CD4-positive, alpha-beta memory T cell (primary cell): ENCODE results near the gene RNF213. TPM values are rescaled to one million over a fixed set of nuclear protein-coding genes. Genes with fewer than 3 reads are reported as not detected.

ENCODE experiments used
- CTCF ChIA-PET: fragments of 350-600 bp; sonication (Branson Sonifier 250); formaldehyde crosslinking; loops from one replicate; lab custom pipeline; 2021; ENCODE audit warnings: inconsistent platforms; ENCODE audit not compliant: partially characterized antibody; lab: Charles Lee
- POLR2A ChIA-PET: fragments of 350-600 bp; sonication (Branson Sonifier 250); formaldehyde crosslinking; loops from one replicate; lab custom pipeline; 2021; ENCODE audit not compliant: partially characterized antibody; lab: Charles Lee
- DNase-seq, 5 donors: peaks; one replicate each; pipeline versions ENCODE4 v3.0.0 to v3.0.0-alpha.2; 2020 to 2022; ENCODE audit warnings: mixed read lengths in 1 of 5
- H3K27ac ChIP-seq: one replicate; pipeline ENCODE4 v1.7.0; 2013; ENCODE audit warnings: low read depth, low read length
- H3K27me3 ChIP-seq: 2 replicates; pipeline ENCODE4 v1.7.0; 2013; ENCODE audit warnings: mild to moderate bottlenecking, low read length, moderate library complexity; ENCODE audit not compliant: insufficient read depth
- H3K36me3 ChIP-seq: 2 replicates; pipeline ENCODE4 v1.7.0; 2013; ENCODE audit warnings: mild to moderate bottlenecking, low read length, moderate library complexity; ENCODE audit not compliant: insufficient read depth
- H3K4me1 ChIP-seq: 2 replicates; pipeline ENCODE4 v1.7.0; 2013; ENCODE audit warnings: mild to moderate bottlenecking, low read length, moderate library complexity; ENCODE audit not compliant: insufficient read depth
- H3K4me3 ChIP-seq, 2 donors: one replicate each; pipeline ENCODE4 v1.7.0; 2013; ENCODE audit warnings: low read length in 2 of 2, mild to moderate bottlenecking in 1 of 2
- H3K9me3 ChIP-seq, 2 donors: one replicate each; pipeline ENCODE4 v1.7.0; 2013; ENCODE audit warnings: low read length in 2 of 2, control low read depth in 1 of 2; ENCODE audit not compliant: control insufficient read depth in 1 of 2
- H3K27ac Mint-ChIP-seq, 7 donors: one replicate each; pipeline ENCODE4 v1.8.0; 2020 to 2021; ENCODE audit warnings: mixed read lengths in 7 of 7, mild to moderate bottlenecking in 6 of 7, inconsistent platforms in 3 of 7, moderate library complexity in 3 of 7
- H3K27me3 Mint-ChIP-seq, 2 donors: one replicate each; pipeline ENCODE4 v1.8.0; 2020 to 2021; ENCODE audit warnings: mixed read lengths in 2 of 2
- H3K36me3 Mint-ChIP-seq, 2 donors: one replicate each; pipeline ENCODE4 v1.8.0; 2020 to 2021; ENCODE audit warnings: mixed read lengths in 2 of 2, inconsistent platforms in 1 of 2, mild to moderate bottlenecking in 1 of 2
- H3K4me1 Mint-ChIP-seq, 4 donors: one replicate each; pipeline ENCODE4 v1.8.0; 2020 to 2021; ENCODE audit warnings: mixed read lengths in 4 of 4, mild to moderate bottlenecking in 1 of 4
- H3K4me3 Mint-ChIP-seq, 8 donors: one replicate each; pipeline ENCODE4 v1.8.0; 2020 to 2021; ENCODE audit warnings: mixed read lengths in 8 of 8, mild to moderate bottlenecking in 7 of 8, moderate library complexity in 6 of 8, inconsistent platforms in 3 of 8
- H3K9me3 Mint-ChIP-seq, 8 donors: one replicate each; pipeline ENCODE4 v1.8.0; 2020 to 2021; ENCODE audit warnings: mixed read lengths in 8 of 8, mild to moderate bottlenecking in 5 of 8, inconsistent platforms in 3 of 8, moderate library complexity in 1 of 8
- intact Hi-C: fragments of 100-400 bp; cut with micrococcal nuclease; formaldehyde crosslinking; loops from one replicate; pipeline ENCODE4 v1.15.1; 2023
- polyA plus RNA-seq, 2 donors: library from polyadenylated mRNA; unstranded; fragments of 300-500 nt; fragmentation: Illumina TruSeq; gene quantifications; one replicate each; pipeline ENCODE4 v1.2.3, GENCODE V29; 2021
- total RNA-seq, 2 experiments: library from RNA; stranded (reverse); gene quantifications; one replicate each; pipeline ENCODE4 v1.2.3, GENCODE V29; 2021

The RNF213 gene
- total and polyA plus RNA-seq, 4 experiments from 2014 or later = 11.2 to 399 (median 217) TPM

DNA sequence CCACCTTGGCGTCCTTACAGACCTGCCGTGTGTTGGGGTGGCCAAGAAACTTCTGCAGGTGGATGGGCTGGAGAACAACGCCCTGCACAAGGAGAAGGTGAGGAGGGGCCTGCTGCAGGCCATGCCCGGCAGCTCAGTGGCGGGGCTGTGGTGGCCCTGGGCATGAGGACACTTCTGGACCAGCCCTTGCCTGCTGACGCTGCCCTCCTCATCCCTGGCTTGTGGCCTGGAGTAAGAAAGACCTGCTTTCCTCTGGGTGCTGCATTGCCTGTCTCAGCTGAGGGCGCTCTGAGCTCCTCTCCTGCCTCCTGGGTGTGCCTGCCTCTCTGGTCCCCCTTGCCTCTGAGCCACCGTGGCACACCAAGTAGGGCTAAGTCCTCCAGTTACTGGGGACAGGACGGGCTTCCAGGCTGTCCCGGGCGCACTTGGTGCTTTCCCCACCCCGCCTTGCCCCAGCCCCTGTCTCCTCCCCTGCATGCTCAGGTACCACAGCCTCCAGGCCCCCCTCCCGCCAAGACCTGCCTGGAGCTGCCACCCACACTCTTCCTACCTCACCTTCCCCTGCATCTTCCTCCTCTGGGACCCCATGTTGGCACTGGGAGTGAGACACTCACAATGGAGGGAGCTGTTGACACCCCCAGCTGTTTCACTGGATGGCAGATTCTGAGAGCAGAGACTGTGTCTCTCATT lies 163.0 kb downstream of the RNF213 start:
- Histone ChIP-seq H3K4me3 (no peak overlapping the region), H3K36me3 (no peaks in the 10 kb centered on the region), H3K27me3 (no peaks in the 10 kb centered on the region), H3K27ac (no peak overlapping the region), H3K4me1 (peaks cover 13% of the 10 kb centered on the region), H3K9me3 (no peaks in the 10 kb centered on the region)
- Mint-ChIP-seq H3K27ac (no peak overlapping the region), H3K4me1 (peaks cover 4 to 20% (median 9%) of the 10 kb centered on the region in 4 donors), H3K9me3 (peaks cover 0 to 2% (median 0%) of the 10 kb centered on the region in 8 donors), H3K27me3 (no peaks in the 10 kb centered on the region), H3K36me3 (peaks cover 0 to 6% of the 10 kb centered on the region in 2 donors), H3K4me3 (no peak overlapping the region)
- ChIA-PET POLR2A (no interaction called here), CTCF (interaction anchor here (0.9 to 1.2 kb wide), 3 partner anchors 28 to 476 kb away, joined by 3 read pairs; no protein-coding TSS in a partner anchor)
- intact Hi-C loops = no loop called here
- DNase-seq = no peak

DNA sequence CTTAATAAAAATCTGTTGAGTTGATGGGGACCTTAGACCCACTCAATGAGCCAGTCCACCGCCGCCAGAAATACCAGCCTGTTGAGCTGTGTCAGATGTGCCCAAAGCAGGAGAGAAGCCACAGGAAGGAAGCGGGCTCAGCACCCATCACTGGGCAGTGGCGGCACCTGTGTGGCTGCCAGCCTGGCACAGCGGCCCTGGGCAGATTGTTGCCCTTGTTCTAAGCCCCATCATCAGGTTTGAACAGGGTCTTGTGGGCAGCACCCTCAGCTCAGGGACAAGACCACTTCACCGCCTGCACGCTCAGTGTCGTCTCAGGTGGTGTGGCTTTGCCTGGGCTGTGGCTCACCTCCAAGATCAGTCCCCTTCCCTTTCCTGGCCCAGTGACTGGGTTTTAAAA lies 163.6 kb downstream of the RNF213 start:
- no peak for DNase-seq
- POLR2A ChIA-PET = no interaction called here
- H3K27ac Mint-ChIP-seq = no peak overlapping the region

DNA sequence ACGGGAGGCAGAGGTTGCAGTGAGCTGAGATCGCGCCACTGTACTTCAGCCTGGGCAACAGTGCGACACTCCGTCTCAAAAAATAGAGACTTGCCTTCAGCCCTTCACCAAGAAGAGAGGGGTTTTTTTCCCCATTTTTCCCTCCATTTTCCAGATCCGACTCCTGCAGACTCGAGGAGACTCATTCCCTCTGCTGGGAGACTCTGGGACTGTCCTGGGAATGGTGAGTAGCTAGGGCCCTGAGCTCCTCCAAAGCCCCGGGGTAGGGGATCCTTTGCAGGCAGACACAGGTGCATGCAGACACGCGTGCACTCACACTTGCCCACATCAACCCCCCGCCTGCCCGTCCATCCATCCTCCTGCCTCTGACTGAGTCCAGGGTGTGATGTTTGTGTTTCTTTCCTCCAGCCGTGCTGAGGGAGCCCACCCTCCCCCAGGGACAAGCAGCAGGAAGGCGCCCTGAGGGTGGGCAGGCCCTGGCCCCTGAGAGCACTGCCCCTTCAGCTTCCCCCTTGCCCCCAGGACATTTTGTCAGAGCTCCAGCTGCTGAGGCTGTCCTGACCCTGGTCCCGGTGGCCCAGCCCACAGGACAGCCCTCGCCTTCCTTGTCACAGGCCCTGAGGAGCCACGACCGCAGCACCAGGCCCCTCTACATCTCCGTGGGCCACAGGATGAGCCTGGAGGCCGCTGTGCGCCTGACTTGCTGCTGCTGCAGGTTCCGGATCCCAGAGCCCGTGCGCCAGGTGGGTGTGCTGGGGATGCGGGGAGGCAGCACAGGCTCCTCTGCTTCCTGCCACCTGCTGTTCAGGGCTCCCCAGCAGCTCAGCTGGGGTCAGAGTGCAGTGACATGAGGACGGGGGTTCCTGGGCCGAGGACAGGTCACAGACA lies 164.5 kb downstream of the RNF213 start:
- intact Hi-C loops = no loop called here
- Histone ChIP-seq H3K27ac (no peak overlapping the region), H3K27me3 (no peaks in the 10 kb centered on the region), H3K4me1 (peaks cover 13% of the 10 kb centered on the region), H3K4me3 (no peak overlapping the region), H3K9me3 (no peaks in the 10 kb centered on the region), H3K36me3 (no peaks in the 10 kb centered on the region)
- Mint-ChIP-seq H3K27ac (peak overlapping the region in 1 of 7 donors; percentile 41), H3K9me3 (peaks cover 0 to 2% (median 0%) of the 10 kb centered on the region in 8 donors), H3K36me3 (no peaks in the 10 kb centered on the region), H3K27me3 (no peaks in the 10 kb centered on the region), H3K4me1 (peaks cover 4 to 13% (median 9%) of the 10 kb centered on the region in 4 donors), H3K4me3 (no peak overlapping the region)
- ChIA-PET CTCF (interaction anchor here (0.9 to 3.5 kb wide), 4 partner anchors 11 to 677 kb away, joined by 3 to 20 read pairs (median 9); partner anchors contain the start of gene ENDOV), POLR2A (no interaction called here)
- no peak for DNase-seq

More for the DNA sequence above, 163.6 kb downstream of the RNF213 start:
- no peaks in the 10 kb centered on the region for H3K9me3 ChIP-seq
- Mint-ChIP-seq H3K9me3 (peaks cover 0 to 2% (median 0%) of the 10 kb centered on the region in 8 donors), H3K27me3 (no peaks in the 10 kb centered on the region), H3K36me3 (peaks cover 0 to 6% of the 10 kb centered on the region in 2 donors), H3K4me1 (peaks cover 4 to 19% (median 9%) of the 10 kb centered on the region in 4 donors), H3K4me3 (no peak overlapping the region)
- no peaks in the 10 kb centered on the region for H3K36me3 ChIP-seq
- H3K4me3 ChIP-seq = no peak overlapping the region
- intact Hi-C loops = no loop called here
- no peak overlapping the region for H3K27ac ChIP-seq
- no peaks in the 10 kb centered on the region for H3K27me3 ChIP-seq
- CTCF ChIA-PET = interaction anchor here (0.9 to 1.2 kb wide), 4 partner anchors 10 to 476 kb away, joined by 3 read pairs; partner anchors contain the start of gene ENDOV
- H3K4me1 ChIP-seq = peaks cover 13% of the 10 kb centered on the region

GRCh38 chr17:80425835-80426426 lies 165.3 kb downstream of the RNF213 start:
- peaks cover 13% of the 10 kb centered on the region for H3K4me1 ChIP-seq
- Mint-ChIP-seq H3K27me3 (no peaks in the 10 kb centered on the region), H3K9me3 (peaks cover 0 to 2% (median 0%) of the 10 kb centered on the region in 8 donors), H3K4me3 (no peak overlapping the region), H3K27ac (peak overlapping the region in 2 of 7 donors; percentile 41 to 80), H3K36me3 (no peaks in the 10 kb centered on the region), H3K4me1 (peaks cover 4 to 13% (median 9%) of the 10 kb centered on the region in 4 donors)
- POLR2A ChIA-PET = no interaction called here
- CTCF ChIA-PET = interaction anchor here (0.7 to 3.5 kb wide), 5 partner anchors 150 to 676 kb away, joined by 3 to 23 read pairs (median 15); no protein-coding TSS in a partner anchor
- no peak overlapping the region for H3K27ac ChIP-seq
- no peak for DNase-seq
- intact Hi-C loops = no loop called here
- no peak overlapping the region for H3K4me3 ChIP-seq
- H3K9me3 ChIP-seq = no peaks in the 10 kb centered on the region
- H3K27me3 ChIP-seq = no peaks in the 10 kb centered on the region
- H3K36me3 ChIP-seq = no peaks in the 10 kb centered on the region

- Histone ChIP-seq H3K9me3 (no peaks in the 10 kb centered on the region), H3K4me3 (no peak overlapping the region), H3K4me1 (peaks cover 13% of the 10 kb centered on the region), H3K36me3 (no peaks in the 10 kb centered on the region), H3K27ac (no peak overlapping the region), H3K27me3 (no peaks in the 10 kb centered on the region)
- H3K27me3 Mint-ChIP-seq = no peaks in the 10 kb centered on the region
- peaks cover 0 to 2% (median 0%) of the 10 kb centered on the region in 8 donors for H3K9me3 Mint-ChIP-seq
- ChIA-PET POLR2A (interaction anchor here (0.8 to 1.8 kb wide), 5 partner anchors 13 to 554 kb away, joined by 3 to 8 read pairs (median 4); no protein-coding TSS in a partner anchor), CTCF (interaction anchor here (0.6 to 3.5 kb wide), 26 partner anchors 9 to 718 kb away, joined by 3 to 23 read pairs (median 4); partner anchors contain the start of gene CHMP6)
- peak; percentile 83 to 87 (median 86) for DNase-seq
- H3K36me3 Mint-ChIP-seq = no peaks in the 10 kb centered on the region
- H3K4me1 Mint-ChIP-seq = peaks cover 4 to 13% (median 9%) of the 10 kb centered on the region in 4 donors
- peak overlapping the region in 4 of 7 donors; percentile 47 to 80 (median 68) for H3K27ac Mint-ChIP-seq
- intact Hi-C loops = loop anchor here (1.0 kb wide), 4 partner anchors 149 to 555 kb away; no protein-coding TSS in a partner anchor
- no peak overlapping the region for H3K4me3 Mint-ChIP-seq
Observed at GRCh38 chr17:80426671-80427326, 166.1 kb downstream of the RNF213 start.
